MM.1S (cell line): ENCODE results near the gene CFAP61.

ENCODE experiments used
- DNase-seq: peaks from one replicate; pipeline ENCODE4 v3.0.0-alpha.2; 2015
- H2AFZ ChIP-seq: fragments of 300-600 bp; sonication (generic); 2 replicates; pipeline ENCODE4 v1.6.0; 2016; ENCODE audit warnings: antibody characterized with exemption, low read length
- H3F3A ChIP-seq: fragments of 300-600 bp; sonication (generic); 2 replicates; pipeline ENCODE4 v1.6.1; 2016; ENCODE audit warnings: mild to moderate bottlenecking, antibody characterized with exemption, low read length, moderate library complexity, mixed read lengths; ENCODE audit not compliant: insufficient read depth
- H3K27ac ChIP-seq: fragments of 300-600 bp; sonication (generic); 2 replicates; pipeline ENCODE4 v1.5.1; 2016; ENCODE audit warnings: mild to moderate bottlenecking, low read length
- H3K27me3 ChIP-seq: fragments of 300-600 bp; sonication (generic); replicated peaks from 2 replicates; pipeline ENCODE4 v1.6.0; 2016; ENCODE audit warnings: low read length; ENCODE audit not compliant: insufficient read depth
- H3K36me3 ChIP-seq: fragments of 300-600 bp; sonication (generic); replicated peaks from 2 replicates; pipeline ENCODE4 v1.6.1; 2016; ENCODE audit warnings: mild to moderate bottlenecking, low read length, mixed read lengths; ENCODE audit not compliant: insufficient read depth
- H3K4me1 ChIP-seq: fragments of 300-600 bp; sonication (generic); 2 replicates; pipeline ENCODE4 v1.6.1; 2016; ENCODE audit warnings: low read length, mixed read lengths
- H3K4me2 ChIP-seq: fragments of 300-600 bp; sonication (generic); 2 replicates; pipeline ENCODE4 v1.6.0; 2016; ENCODE audit warnings: low read depth, low read length
- H3K4me3 ChIP-seq: fragments of 300-600 bp; sonication (generic); 2 replicates; pipeline ENCODE4 v1.5.1; 2016; ENCODE audit warnings: low read length, mixed read lengths
- H3K79me2 ChIP-seq: fragments of 300-600 bp; sonication (generic); 2 replicates; pipeline ENCODE4 v1.6.1; 2016; ENCODE audit warnings: mixed run types, low read length, mixed read lengths
- H3K9ac ChIP-seq: fragments of 300-600 bp; sonication (generic); 2 replicates; pipeline ENCODE4 v1.6.1; 2016; ENCODE audit warnings: low read length, mixed read lengths
- H3K9me2 ChIP-seq: fragments of 300-600 bp; sonication (generic); replicated peaks from 2 replicates; pipeline ENCODE4 v1.6.1; 2016; ENCODE audit warnings: mild to moderate bottlenecking, low read length, mixed read lengths; ENCODE audit not compliant: insufficient read depth
- H3K9me3 ChIP-seq: fragments of 300-600 bp; sonication (generic); replicated peaks from 2 replicates; pipeline ENCODE4 v1.6.1; 2016; ENCODE audit warnings: mild to moderate bottlenecking, low read length, mixed read lengths; ENCODE audit not compliant: insufficient read depth
- H4K20me1 ChIP-seq: fragments of 300-600 bp; sonication (generic); 2 replicates; pipeline ENCODE4 v1.6.1; 2016; ENCODE audit warnings: mild to moderate bottlenecking, low read length, moderate library complexity, mixed read lengths; ENCODE audit not compliant: insufficient read depth
- CTCF ChIP-seq: fragments of 300-600 bp; sonication (generic); IDR thresholded peaks from 2 replicates; pipeline ENCODE4 v1.5.1; 2016; ENCODE audit warnings: antibody characterized with exemption, low read length, mixed read lengths
- EZH2 ChIP-seq: fragments of 300-600 bp; sonication (generic); optimal IDR thresholded peaks from 2 replicates; pipeline ENCODE3; 2017; ENCODE audit warnings: low read depth, mild to moderate bottlenecking, antibody characterized with exemption, low read length, mixed read lengths
- EZH2phosphoT487 ChIP-seq: fragments of 300-600 bp; sonication (generic); IDR thresholded peaks from 2 replicates; pipeline ENCODE4 v1.6.1; 2018; ENCODE audit warnings: antibody characterized with exemption, low read length

Gene CFAP61

GRCh38 chr20:20276811-20277530, 224.6 kb downstream of the CFAP61 start:
- H3K36me3 ChIP-seq: no peaks in the 10 kb centered on the region
- no peak overlapping the region for H3K4me3 ChIP-seq
- no peak overlapping the region for H3K27ac ChIP-seq
- no peak overlapping the region for H2AFZ ChIP-seq
- no peak overlapping the region for H3K9ac ChIP-seq
- no peaks in the 10 kb centered on the region for H4K20me1 ChIP-seq
- no peaks in the 10 kb centered on the region for H3F3A ChIP-seq
- H3K9me2 ChIP-seq: no peaks in the 10 kb centered on the region
- no peaks in the 10 kb centered on the region for H3K9me3 ChIP-seq
- no peaks in the 10 kb centered on the region for H3K4me1 ChIP-seq
- H3K4me2 ChIP-seq: no peak overlapping the region
- no peaks in the 10 kb centered on the region for H3K79me2 ChIP-seq
- no peak for DNase-seq
- H3K27me3 ChIP-seq: no peaks in the 10 kb centered on the region
- no peak for TF ChIP-seq CTCF
- no peak for TF ChIP-seq EZH2
- no peak for TF ChIP-seq EZH2phosphoT487

- Histone ChIP-seq H3K79me2 (no peaks in the 10 kb centered on the region), H3K4me3 (no peak overlapping the region), H3K4me2 (no peak overlapping the region), H3K9me3 (no peaks in the 10 kb centered on the region), H3K27me3 (no peaks in the 10 kb centered on the region), H3K36me3 (no peaks in the 10 kb centered on the region), H3F3A (no peaks in the 10 kb centered on the region), H4K20me1 (no peaks in the 10 kb centered on the region), H3K4me1 (no peaks in the 10 kb centered on the region), H3K9ac (no peak overlapping the region), H2AFZ (no peak overlapping the region), H3K9me2 (no peaks in the 10 kb centered on the region), H3K27ac (no peak overlapping the region)
- no peak for DNase-seq
- TF ChIP-seq EZH2: no peak
- TF ChIP-seq EZH2phosphoT487: no peak
- no peak for TF ChIP-seq CTCF
Measured at GRCh38 chr20:20277894-20278335, 225.6 kb downstream of the CFAP61 start.

- Histone ChIP-seq H3K4me1 (no peaks in the 10 kb centered on the region), H4K20me1 (no peaks in the 10 kb centered on the region), H3K9me3 (no peaks in the 10 kb centered on the region), H3K79me2 (no peaks in the 10 kb centered on the region), H3K4me3 (no peak overlapping the region), H3K27ac (no peak overlapping the region), H3K36me3 (no peaks in the 10 kb centered on the region), H3K27me3 (no peaks in the 10 kb centered on the region), H3K9ac (no peak overlapping the region), H3F3A (no peaks in the 10 kb centered on the region), H3K9me2 (no peaks in the 10 kb centered on the region), H2AFZ (no peak overlapping the region), H3K4me2 (no peak overlapping the region)
- TF ChIP-seq EZH2: no peak
- no peak for TF ChIP-seq EZH2phosphoT487
- TF ChIP-seq CTCF: no peak
- DNase-seq: no peak
Measured at GRCh38 chr20:20286061-20286460, 233.7 kb downstream of the CFAP61 start.
